Activated T-cell treated with anti-CD3 and anti-CD28 coated beads for 24 hours (primary cell): ENCODE results near the gene JAKMIP3.

ENCODE experiments used
- DNase-seq: peaks from one replicate; pipeline ENCODE4 v3.0.0-alpha.2; 2020; ENCODE audit warnings: low read depth

Gene JAKMIP3

DNA sequence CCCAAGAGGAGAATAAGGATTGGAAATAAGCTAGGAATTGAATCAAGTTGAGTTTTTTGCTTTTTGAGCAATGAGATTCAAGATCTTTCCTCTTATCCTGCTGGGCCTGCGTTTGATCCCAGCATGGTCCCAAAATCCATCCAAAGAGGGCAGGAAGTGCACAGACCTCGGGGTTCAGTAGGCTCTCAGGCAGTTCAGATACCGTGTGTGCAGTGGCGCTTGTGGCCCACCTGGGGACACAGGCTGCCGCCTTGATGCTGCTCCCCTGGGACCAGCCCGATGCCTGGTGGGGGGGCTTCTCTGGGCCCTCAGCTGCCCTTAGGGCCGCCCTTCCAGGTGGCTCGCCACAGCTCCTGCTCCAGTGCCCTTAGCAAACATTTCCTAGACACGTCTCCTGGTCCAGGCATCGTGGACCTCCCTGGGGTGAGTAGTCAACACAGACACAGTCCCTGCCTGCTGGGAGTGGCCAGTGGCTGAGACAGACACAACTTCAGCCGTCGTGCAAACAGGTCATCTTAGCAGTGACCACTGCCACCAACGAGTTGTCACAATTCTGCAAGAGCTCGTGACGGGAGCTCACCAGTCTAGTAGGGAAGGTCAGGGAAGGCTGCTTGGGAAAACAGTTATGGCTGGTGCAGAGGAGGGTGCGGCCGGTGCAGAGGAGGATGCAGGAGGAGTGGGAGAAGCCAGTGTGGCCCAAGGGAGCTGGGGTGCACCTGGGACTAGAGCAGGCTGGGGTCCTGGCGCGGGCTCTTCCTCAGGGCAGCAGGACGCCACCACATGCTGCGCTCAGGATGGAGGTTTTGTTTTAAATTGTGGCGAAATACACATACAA lies 21.7 kb upstream of the JAKMIP3 start:
- no peak for DNase-seq

GRCh38 chr10:132044803-132045202 lies 20.9 kb upstream of the JAKMIP3 start:
- no peak for DNase-seq

- DNase-seq, result no peak
These were observed 20.4 kb upstream of the JAKMIP3 start for GRCh38 chr10:132045324-132045723.

DNA sequence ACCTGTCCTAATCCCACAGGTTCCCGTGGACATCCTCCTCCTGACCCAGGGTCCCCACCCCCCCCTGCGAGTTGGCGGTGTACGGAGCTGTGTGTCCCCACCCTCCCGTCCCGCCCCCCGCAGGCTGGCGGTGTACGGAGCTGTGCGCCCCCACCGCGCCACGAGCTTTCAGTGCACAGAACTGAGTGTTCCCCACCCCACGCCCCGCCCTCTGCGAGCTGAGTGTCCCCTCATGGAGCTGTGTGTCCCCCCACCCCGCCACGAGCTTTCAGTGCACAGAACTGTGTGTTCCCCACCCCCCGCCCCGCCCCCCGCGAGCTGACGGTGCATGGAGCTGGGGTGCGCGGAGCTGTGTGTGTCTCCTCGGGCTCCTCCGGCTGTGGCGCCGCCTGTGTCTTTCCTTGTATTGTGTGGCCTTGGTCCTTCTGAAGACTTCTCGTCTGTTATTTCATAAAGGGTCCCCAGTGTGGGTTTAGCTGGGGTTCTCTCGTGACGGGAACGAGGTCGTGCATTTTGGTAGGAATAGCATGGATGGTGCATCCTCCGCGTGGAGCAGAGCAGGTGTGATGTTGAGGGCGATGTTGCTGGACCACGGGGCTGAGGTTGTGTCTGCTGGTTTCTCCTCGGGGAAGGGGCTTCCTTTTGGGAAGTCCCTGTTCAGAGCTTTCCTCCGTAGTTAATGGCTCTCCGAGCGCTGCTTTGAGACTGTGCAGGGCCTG lies 18.0 kb upstream of the JAKMIP3 start:
- no peak for DNase-seq

DNA sequence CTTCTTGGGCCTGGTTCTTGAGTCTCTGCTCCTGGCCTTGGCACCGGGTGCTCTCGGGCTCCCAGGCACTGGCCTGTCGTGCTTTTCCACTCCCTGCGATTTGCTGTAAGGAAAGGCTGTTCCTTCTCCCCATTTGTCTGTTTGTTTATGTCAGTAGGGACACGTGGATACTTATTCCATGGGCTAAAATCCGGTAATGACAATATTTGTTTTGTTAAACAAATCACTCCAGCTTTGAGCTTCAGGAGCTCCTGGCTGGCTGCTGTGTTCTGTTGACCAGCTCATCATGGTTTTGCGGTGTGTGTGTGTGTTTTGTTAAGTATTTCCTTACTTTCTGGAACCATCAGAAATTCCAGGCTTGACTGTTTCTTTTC lies 17.5 kb upstream of the JAKMIP3 start:
- DNase-seq, result no peak

DNA sequence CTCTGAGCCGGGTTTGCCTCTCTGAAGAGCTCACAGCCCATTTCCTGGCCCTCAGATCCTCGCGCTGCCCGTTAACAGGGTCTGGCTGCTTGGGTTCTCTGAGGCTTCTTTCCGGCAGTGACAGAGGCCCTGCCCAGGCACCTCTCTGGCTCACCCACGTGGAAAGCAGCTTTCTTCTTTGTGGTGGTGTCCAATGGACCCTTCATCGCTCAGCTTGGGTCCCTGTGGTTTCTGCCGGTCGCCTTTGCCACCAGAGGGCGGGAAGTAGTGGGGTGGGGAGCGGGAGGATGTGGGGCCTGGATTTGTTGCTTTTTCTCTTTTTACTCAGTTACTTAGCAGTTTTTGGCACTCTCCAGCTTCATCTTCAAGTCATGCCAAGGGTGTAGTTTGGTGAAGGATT lies 15.6 kb upstream of the JAKMIP3 start:
- no peak for DNase-seq

DNA sequence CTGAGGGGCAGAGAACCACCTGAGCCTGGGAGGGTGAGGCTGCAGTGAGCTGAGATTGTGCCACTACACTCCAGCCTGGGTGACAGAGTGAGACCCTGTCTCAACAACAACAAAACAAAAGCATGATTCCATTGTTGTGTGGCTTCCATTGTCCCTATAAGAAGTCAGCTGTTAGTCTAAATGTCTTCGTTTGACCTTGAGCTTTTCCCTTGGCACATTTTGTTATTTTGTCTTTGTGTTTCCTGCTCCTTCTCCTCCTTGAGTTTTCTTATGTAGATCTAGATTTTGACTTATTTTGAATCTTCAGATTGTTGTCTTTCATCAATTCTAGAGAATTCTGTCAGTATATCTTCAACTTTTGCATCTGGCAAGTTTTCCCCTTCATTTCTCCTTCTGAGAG lies 13.6 kb upstream of the JAKMIP3 start:
- no peak for DNase-seq

- no peak for DNase-seq
These were observed 11.2 kb upstream of the JAKMIP3 start for GRCh38 chr10:132054564-132054963.

DNA sequence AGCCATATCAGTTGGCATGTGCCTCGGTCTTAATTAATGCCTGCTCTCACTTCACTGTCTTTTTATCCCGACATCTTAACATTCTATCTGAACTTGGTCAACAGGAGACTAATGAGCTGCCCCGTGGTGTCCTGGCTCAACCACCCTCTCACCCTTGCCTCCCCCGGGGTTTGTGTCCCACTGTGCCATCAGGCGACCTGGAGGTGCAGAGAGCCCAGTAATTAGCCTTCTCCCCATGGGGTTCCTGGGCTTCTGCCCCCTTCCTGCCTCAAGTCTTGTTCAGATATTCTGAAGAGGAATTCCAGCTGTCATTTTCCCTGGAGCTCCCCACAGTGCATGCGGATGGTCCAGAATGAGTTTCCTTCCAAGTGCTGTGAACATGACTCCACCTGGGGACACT lies 10.1 kb upstream of the JAKMIP3 start:
- no peak for DNase-seq

- DNase-seq, result no peak
These were observed 9.1 kb upstream of the JAKMIP3 start for GRCh38 chr10:132056663-132057062.

DNA sequence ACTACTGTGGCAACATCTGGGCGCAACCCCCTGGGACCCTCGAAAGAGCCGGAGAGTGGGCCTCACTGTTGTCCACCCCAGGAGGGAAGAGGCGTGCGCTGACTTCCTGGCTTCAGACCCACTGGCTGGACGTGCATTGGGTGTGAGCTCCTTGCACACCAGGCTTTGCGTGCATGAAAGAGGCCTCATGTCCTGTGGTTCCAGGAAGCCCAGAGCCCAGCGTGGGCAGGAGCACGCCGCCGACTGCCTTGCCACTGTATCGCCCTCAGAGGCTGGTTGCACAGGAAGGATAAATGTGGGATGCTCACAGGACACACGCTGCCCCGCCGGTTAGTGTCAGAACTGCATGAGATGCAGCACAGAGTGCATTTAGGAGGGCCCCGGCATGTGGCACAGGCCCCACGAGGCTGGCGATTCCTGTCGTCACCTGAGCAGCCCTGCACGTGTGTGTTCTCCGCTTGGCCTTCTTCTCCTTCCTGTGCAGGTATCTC lies 8.5 kb upstream of the JAKMIP3 start:
- no peak for DNase-seq

- no peak for DNase-seq
These were observed 7.5 kb upstream of the JAKMIP3 start for GRCh38 chr10:132058111-132058745.

DNA sequence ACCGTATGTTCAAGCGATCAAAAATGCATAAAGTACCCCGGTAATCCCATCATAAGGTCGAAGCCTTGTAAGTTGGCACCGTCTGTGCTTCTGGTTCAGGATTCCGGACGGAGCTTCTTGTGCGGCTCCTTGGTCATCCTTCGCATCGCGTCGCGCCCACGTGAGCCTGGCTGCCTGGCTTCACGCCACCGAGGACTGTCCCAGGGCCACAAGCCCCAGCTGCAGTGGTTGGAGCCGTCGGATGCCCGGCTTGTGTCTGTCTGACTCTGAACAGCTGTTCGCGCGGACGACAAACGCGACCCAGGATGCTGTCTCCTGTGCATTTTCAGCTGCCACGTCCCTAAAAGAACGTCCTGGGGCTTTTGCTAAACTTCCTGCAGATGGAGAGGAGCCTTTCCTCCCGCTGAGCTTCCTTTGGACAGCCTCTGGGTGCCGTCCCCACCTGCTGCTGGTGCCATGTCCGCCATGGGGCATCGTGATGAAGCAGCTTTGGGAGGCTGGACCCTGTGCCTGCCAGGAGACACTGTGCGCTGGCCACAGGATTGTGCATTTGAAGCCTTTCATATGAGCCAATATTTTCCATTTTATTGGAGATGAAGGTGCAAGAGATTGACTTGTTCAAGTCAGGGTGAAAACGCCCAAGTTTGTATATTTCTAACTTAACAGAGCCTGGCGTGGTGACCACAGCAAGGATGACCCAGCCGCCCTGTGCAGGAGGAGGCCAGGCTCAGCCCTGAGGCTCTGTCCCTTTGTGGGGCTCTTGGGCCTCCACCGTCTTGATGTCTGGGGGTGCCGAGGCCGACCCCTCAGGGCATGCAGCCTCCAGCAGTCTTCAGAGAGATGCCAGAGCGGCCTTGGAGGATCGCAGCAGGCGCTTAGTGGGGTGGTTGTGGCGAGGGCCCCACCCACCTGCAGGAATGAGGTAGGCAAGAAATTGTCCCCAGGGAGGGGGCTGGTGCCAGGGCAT lies 6.7 kb upstream of the JAKMIP3 start:
- no peak for DNase-seq

DNA sequence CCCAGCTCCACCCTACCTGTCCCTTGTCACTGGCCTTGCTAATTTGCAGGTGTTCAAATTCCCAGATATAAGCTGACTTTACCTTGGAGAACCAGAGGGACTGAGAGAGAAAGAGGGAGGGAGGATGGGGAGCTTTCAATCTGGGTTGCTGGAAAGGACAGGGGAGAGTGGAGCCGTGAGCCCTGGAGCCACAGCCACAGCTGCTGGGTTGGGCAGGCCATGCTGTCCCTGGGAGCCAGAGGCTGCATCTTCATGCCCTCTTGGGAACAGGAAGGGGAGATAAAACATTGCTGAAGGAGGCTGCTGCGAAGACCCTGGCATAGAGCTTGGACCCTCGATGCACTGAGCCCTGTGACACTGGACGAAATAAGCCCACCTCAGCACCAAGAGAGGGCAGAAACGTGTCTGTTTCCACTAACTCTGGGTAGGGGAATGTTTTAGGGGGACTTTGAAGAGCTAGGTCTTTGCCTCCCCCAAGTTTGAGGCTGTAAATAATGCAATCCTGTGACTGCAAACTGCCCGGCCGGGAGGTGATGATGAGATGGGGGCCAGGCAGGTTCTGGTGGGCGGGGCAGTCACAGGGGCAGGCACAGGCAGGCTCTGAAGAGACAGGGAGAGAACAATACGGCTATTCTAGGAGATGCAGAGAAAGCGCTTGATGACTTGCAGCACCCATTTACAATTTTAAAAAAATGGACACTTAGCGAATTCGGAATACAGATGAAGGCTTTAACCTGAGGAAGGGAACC lies 5.8 kb upstream of the JAKMIP3 start:
- DNase-seq, result no peak

DNA sequence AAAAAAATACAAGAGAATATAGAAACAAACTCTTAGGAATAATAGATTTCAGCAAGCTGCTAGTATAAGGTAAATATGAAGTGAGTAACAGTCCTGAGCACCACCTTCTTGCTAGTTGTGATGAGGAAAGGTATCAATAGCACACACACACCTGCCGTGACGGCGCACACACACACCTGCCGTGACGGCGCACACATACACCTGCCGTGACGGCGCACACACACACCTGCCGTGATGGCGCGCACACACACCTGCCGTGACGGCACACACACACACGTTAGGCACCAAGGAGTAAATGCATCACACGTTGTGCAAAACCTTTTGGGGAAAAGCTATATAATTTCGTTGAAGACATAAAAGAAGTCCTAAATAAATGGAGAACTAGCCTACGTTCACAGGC lies 4.7 kb upstream of the JAKMIP3 start:
- no peak for DNase-seq

GRCh38 chr10:132061465-132061864 lies 4.3 kb upstream of the JAKMIP3 start:
- DNase-seq, result no peak

DNA sequence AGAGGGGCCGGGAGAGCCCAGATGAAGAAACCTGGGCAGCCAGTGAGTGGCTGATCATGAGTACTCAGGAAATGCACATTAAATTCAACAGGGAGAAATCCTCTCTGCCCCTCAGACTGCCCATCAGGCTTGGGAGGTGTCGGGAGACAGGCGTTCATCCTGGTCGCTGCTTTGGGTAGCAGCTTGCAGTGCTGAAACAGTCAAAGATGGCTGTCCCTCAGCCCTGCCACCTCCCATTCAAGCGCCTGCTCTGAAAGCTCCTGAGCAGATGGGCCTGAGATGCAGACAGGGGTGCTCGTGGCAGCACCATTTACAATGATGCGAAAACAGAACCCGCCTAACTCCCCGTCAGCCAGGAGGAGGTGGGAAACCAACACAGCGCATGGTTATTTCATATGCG lies 3.6 kb upstream of the JAKMIP3 start:
- no peak for DNase-seq

DNA sequence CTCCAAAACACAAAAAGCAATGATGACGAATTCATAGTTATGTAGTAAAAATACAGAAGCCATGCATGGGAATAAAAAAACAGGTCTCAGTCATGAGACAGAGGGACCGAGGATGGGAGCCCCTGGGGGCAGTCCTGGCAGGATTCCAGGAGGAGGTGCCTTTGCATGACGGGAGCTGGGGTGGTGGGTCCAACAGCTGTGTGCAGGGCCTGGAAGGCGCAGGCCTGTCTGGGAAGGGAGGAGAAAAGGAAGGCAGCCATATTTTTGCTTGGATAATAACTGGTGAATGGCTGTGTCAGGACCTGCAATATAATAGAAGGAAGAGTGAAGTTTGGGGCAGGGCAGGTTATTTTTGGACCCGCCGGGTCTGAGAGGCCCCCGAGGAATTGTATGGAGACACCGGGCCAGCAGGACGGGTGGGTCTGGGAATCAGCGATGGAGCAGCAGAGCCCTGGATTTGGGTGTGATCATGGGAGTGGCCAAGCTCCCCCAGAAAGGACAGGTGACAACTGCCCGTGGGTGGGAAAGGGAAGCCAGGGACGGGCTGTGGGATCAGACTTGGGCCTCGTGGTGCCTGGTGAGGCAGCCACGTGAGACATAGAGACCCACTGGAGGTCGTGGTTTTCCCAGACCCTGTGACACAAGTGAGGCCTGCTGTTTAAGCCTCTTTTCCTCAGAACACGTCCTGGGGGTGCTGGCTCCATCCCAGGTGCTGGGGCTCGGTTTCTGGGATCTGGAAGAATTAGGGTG lies 2.9 kb upstream of the JAKMIP3 start:
- DNase-seq, result no peak

GRCh38 chr10:132063432-132063831 lies 2.3 kb upstream of the JAKMIP3 start:
- DNase-seq, result no peak

DNA sequence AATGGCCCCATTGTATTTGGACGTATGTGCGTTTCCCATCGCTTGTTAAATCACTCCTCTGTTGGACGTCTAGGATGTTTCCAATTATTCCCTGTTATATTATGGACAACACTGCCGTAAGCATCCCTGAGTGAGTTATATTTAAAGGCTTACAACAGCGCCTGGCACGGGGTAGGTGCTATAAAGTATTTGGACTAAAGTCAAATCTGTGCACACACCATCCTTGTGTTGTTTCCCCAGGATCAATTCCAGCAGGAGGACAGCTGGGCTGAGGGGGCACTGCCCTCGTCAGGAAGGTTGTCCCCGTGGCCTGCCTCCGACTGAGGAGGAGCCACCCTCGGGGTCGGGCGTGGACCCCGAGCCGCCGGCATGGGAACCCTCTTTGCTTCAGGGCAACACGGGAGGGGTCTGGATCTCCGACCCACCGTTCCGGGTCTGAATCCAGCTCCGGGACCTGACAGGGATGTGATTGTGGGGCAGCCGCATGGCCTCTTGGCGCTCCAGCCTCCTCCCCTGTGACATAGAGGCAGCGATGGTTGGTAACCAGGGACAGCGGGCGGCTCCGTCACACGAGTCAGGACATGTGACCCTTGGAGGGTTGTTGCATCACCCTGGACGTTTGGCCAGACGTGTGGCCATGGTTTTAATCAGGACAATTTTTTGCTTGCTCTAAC lies 1.5 kb upstream of the JAKMIP3 start:
- no peak for DNase-seq
